ENCODE measurements around the gene LIMS1. TPM values are rescaled to one million over a fixed set of nuclear protein-coding genes. Genes with fewer than 3 reads are reported as not detected.

The LIMS1 gene
- total RNA-seq, 1 donor, result 129 TPM

DNA sequence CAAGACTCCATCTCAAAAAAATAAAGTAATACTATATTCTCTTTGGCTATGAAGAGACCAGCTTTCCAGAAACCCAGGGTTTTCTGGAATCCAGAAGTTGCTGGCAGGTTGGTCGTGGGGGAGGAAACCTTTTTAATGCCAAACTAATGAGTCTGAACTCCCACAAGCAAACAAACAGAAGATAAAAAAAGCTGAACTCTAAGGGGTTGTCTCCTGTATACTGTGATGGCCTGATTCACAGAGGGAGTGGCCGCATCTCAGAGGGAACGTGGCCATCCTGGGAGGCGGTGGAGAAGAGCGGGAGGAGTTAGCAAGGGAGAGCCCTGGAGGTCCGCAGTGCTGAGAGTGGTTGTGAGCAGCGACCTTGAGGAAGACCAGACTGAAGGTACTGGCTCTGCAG is 36.1 kb downstream of the LIMS1 start:
- TF ChIP-seq, protein P1, sequence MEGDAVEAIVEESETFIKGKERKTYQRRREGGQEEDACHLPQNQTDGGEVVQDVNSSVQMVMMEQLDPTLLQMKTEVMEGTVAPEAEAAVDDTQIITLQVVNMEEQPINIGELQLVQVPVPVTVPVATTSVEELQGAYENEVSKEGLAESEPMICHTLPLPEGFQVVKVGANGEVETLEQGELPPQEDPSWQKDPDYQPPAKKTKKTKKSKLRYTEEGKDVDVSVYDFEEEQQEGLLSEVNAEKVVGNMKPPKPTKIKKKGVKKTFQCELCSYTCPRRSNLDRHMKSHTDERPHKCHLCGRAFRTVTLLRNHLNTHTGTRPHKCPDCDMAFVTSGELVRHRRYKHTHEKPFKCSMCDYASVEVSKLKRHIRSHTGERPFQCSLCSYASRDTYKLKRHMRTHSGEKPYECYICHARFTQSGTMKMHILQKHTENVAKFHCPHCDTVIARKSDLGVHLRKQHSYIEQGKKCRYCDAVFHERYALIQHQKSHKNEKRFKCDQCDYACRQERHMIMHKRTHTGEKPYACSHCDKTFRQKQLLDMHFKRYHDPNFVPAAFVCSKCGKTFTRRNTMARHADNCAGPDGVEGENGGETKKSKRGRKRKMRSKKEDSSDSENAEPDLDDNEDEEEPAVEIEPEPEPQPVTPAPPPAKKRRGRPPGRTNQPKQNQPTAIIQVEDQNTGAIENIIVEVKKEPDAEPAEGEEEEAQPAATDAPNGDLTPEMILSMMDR (IDR thresholded peaks at IDR 0.05; ENCODE audit: extremely low read depth, low read depth, low read length), result no peak
- no peak overlapping the region for H3K27ac ChIP-seq (ENCODE audit: low read depth, low read length)
- peaks cover 13% of the 10 kb centered on the region for H4K20me1 ChIP-seq (ENCODE audit: insufficient read depth, low read length)
- H3K36me3 ChIP-seq (ENCODE audit: insufficient read depth, low read length), result no peaks in the 10 kb centered on the region
- no peaks in the 10 kb centered on the region for H3K9me3 ChIP-seq (ENCODE audit: low read depth, low read length)
- H3K4me1 ChIP-seq (ENCODE audit: insufficient read depth, low read length), result peaks cover 38% of the 10 kb centered on the region
- peaks cover 90% of the 10 kb centered on the region for H3K79me2 ChIP-seq (ENCODE audit: insufficient read depth, low read length)
- H3K4me2 ChIP-seq (ENCODE audit: insufficient read depth, low read length), result peak overlapping the region; percentile 15
- DNase-seq (ENCODE audit: insufficient read length, low spot score, missing footprints), result no peak
- no peaks in the 10 kb centered on the region for H3K27me3 ChIP-seq (ENCODE audit: insufficient read depth, low read length)
- no peak overlapping the region for H3K4me3 ChIP-seq (ENCODE audit: insufficient read depth, low read length)
- no peak overlapping the region for H2AFZ ChIP-seq (ENCODE audit: low read length)

DNA sequence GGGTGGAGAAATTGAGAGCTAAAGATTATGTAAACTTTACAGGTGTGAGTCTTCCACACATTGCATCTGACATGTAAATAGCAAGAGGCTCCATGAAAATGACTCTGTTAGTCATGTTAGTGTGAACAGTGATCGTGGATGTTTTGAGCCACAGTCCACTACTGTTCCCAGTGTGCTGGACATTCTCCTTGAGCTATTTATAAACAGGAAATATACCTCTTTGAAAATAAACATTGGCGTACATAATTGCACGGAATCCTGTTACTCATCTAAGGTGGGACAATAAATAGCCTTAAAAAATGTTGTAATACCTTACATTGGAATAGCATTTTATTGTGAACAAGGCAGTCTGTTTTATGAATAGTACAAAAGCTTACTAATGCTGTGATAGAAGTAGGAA is 37.0 kb downstream of the LIMS1 start:
- no peak overlapping the region for H3K27ac ChIP-seq (ENCODE audit: low read depth, low read length)
- no peak for DNase-seq (ENCODE audit: insufficient read length, low spot score, missing footprints)
- H3K4me2 ChIP-seq (ENCODE audit: insufficient read depth, low read length), result no peak overlapping the region

DNA sequence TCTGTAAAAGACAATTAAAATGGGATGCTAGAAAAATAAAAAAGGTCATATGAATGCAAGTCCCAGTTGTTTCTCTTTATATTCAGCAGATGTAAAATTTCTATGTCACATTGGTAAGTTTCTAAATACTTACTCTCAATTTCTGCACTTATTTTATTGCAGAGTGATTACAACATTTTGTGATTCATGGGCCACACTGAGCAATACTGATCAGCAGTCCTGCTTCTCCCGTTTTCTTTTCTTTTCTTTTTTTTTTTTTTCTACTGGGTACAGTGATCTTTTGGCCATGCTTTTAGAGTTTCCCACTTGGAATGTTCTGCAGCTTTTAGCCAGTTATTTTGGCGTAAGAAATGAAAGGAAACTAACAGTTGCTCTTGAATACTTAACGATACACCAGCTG is 38.8 kb downstream of the LIMS1 start:
- Histone ChIP-seq H4K20me1 (ENCODE audit: insufficient read depth, low read length) (peaks cover 9% of the 10 kb centered on the region), H3K4me1 (ENCODE audit: insufficient read depth, low read length) (peaks cover 46% of the 10 kb centered on the region), H3K79me2 (ENCODE audit: insufficient read depth, low read length) (peaks cover 89% of the 10 kb centered on the region), H3K27me3 (ENCODE audit: insufficient read depth, low read length) (no peaks in the 10 kb centered on the region), H3K27ac (ENCODE audit: low read depth, low read length) (peak overlapping the region; percentile 71), H3K36me3 (ENCODE audit: insufficient read depth, low read length) (no peaks in the 10 kb centered on the region), H3K9me3 (ENCODE audit: low read depth, low read length) (no peaks in the 10 kb centered on the region), H2AFZ (ENCODE audit: low read length) (no peak overlapping the region), H3K4me3 (ENCODE audit: insufficient read depth, low read length) (peak overlapping the region; percentile 41), H3K4me2 (ENCODE audit: insufficient read depth, low read length) (peak overlapping the region; percentile 78)
- DNase-seq (ENCODE audit: insufficient read length, low spot score, missing footprints), result no peak
- TF ChIP-seq, protein P1 (IDR thresholded peaks at IDR 0.05; ENCODE audit: extremely low read depth, low read depth, low read length), result no peak

More for the DNA sequence above, 37.0 kb downstream of the LIMS1 start:
- H3K27me3 ChIP-seq (ENCODE audit: insufficient read depth, low read length), result no peaks in the 10 kb centered on the region
- peaks cover 9% of the 10 kb centered on the region for H4K20me1 ChIP-seq (ENCODE audit: insufficient read depth, low read length)
- no peak overlapping the region for H3K4me3 ChIP-seq (ENCODE audit: insufficient read depth, low read length)
- H3K4me1 ChIP-seq (ENCODE audit: insufficient read depth, low read length), result peaks cover 46% of the 10 kb centered on the region
- no peaks in the 10 kb centered on the region for H3K9me3 ChIP-seq (ENCODE audit: low read depth, low read length)
- peaks cover 88% of the 10 kb centered on the region for H3K79me2 ChIP-seq (ENCODE audit: insufficient read depth, low read length)
- H2AFZ ChIP-seq (ENCODE audit: low read length), result no peak overlapping the region
- H3K36me3 ChIP-seq (ENCODE audit: insufficient read depth, low read length), result no peaks in the 10 kb centered on the region
- TF ChIP-seq, protein P1 (IDR thresholded peaks at IDR 0.05; ENCODE audit: extremely low read depth, low read depth, low read length), result no peak

DNA sequence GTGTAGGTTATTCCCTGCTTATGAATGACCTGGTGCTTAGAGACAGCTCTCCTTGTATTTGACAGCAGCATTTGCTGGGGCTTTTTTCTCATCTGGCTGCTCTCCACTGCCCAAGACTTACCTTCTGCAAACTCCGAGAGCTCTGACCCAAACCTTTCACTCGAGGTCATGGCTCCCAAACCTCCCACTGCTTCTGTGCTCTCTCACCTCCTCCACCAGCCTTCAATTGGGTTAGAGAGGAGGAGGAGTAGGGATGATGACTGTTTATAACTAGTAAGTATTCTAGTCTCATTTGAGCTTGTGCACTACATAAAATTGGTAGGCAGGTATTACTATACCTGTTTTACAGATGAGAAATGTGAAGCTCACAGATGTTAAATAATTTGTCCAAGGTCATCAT is 40.1 kb downstream of the LIMS1 start:
- TF ChIP-seq, protein P1 (IDR thresholded peaks at IDR 0.05; ENCODE audit: extremely low read depth, low read depth, low read length), result no peak
- H3K27ac ChIP-seq (ENCODE audit: low read depth, low read length), result no peak overlapping the region
- H3K27me3 ChIP-seq (ENCODE audit: insufficient read depth, low read length), result no peaks in the 10 kb centered on the region
- no peak for DNase-seq (ENCODE audit: insufficient read length, low spot score, missing footprints)
- H3K4me1 ChIP-seq (ENCODE audit: insufficient read depth, low read length), result peaks cover 52% of the 10 kb centered on the region
- no peak overlapping the region for H3K4me2 ChIP-seq (ENCODE audit: insufficient read depth, low read length)
- peaks cover 9% of the 10 kb centered on the region for H4K20me1 ChIP-seq (ENCODE audit: insufficient read depth, low read length)
- no peaks in the 10 kb centered on the region for H3K9me3 ChIP-seq (ENCODE audit: low read depth, low read length)
- no peak overlapping the region for H2AFZ ChIP-seq (ENCODE audit: low read length)
- no peak overlapping the region for H3K4me3 ChIP-seq (ENCODE audit: insufficient read depth, low read length)
- H3K79me2 ChIP-seq (ENCODE audit: insufficient read depth, low read length), result peaks cover 86% of the 10 kb centered on the region
- H3K36me3 ChIP-seq (ENCODE audit: insufficient read depth, low read length), result no peaks in the 10 kb centered on the region

Measured in osteoblast (primary cell).